Fibroblast of upper back skin (primary cell): ENCODE data around the gene GATAD2A.

Experiments
- DNase-seq: peaks from one replicate; pipeline ENCODE4 v3.0.0-alpha.2; 2013

GATAD2A gene

GRCh38 chr19:19534556-19535265, 129.2 kb downstream of the GATAD2A start:
- DNase-seq = no peak

GRCh38 chr19:19535311-19536191, 130.1 kb downstream of the GATAD2A start:
- no peak for DNase-seq

- DNase-seq = no peak
Measured at GRCh38 chr19:19537075-19538048, 131.9 kb downstream of the GATAD2A start.

GRCh38 chr19:19538061-19538784, 132.7 kb downstream of the GATAD2A start, which contains the start of gene CILP2:
TSS of gene CILP2 (plus strand) at chr19:19538265. CDS start at chr19:19538350, 85 bp downstream.
- DNase-seq = no peak

GRCh38 chr19:19538785-19539166, 133.3 kb downstream of the GATAD2A start:
- DNase-seq = no peak

- DNase-seq = no peak
Measured at GRCh38 chr19:19539698-19540063, 134.2 kb downstream of the GATAD2A start.

- peak; percentile 57 for DNase-seq
Measured at GRCh38 chr19:19540064-19540714, 134.7 kb downstream of the GATAD2A start.

GRCh38 chr19:19540715-19541515, 135.4 kb downstream of the GATAD2A start:
- DNase-seq = peak; percentile 33

GRCh38 chr19:19541616-19542015, 136.1 kb downstream of the GATAD2A start:
- DNase-seq = no peak

- DNase-seq = no peak
Measured at GRCh38 chr19:19542507-19542906, 137.0 kb downstream of the GATAD2A start.

- no peak for DNase-seq
Measured at GRCh38 chr19:19543101-19543500, 137.6 kb downstream of the GATAD2A start.

- no peak for DNase-seq
Measured at GRCh38 chr19:19543640-19544039, 138.2 kb downstream of the GATAD2A start.

GRCh38 chr19:19544257-19544953, 138.9 kb downstream of the GATAD2A start:
- no peak for DNase-seq

- DNase-seq = no peak
Measured at GRCh38 chr19:19544954-19545591, 139.6 kb downstream of the GATAD2A start.

- DNase-seq = no peak
Measured at GRCh38 chr19:19545707-19546106, 140.2 kb downstream of the GATAD2A start.

- DNase-seq = no peak
Measured at GRCh38 chr19:19546751-19547162, 141.3 kb downstream of the GATAD2A start.

GRCh38 chr19:19547674-19548336, 142.3 kb downstream of the GATAD2A start:
- DNase-seq = no peak

- DNase-seq = peak; percentile 27
Measured at GRCh38 chr19:19548915-19549759, 143.7 kb downstream of the GATAD2A start.
